Type B pancreatic cell (in vitro differentiated cells): ENCODE results near the gene PLA2G2C. TPM values are rescaled to one million over a fixed set of nuclear protein-coding genes. Genes with fewer than 3 reads are reported as not detected.

Experiments used
- DNase-seq: peaks from one replicate; pipeline ENCODE4 v3.0.0; 2021; ENCODE audit warnings: mixed read lengths; ENCODE audit not compliant: unreplicated experiment; ENCODE audit errors: extremely low spot score
- H3K27ac Mint-ChIP-seq: 2 replicates; pipeline ENCODE4 v1.8.0; 2021; ENCODE audit warnings: mild to moderate bottlenecking, mixed read lengths
- H3K27me3 Mint-ChIP-seq: 2 replicates; pipeline ENCODE4 v1.8.0; 2021; ENCODE audit warnings: mixed read lengths
- H3K36me3 Mint-ChIP-seq: 2 replicates; pipeline ENCODE4 v1.8.0; 2021; ENCODE audit warnings: mixed read lengths
- H3K4me1 Mint-ChIP-seq: one replicate; pipeline ENCODE4 v1.8.0; 2021; ENCODE audit warnings: mixed read lengths; ENCODE audit not compliant: unreplicated experiment
- H3K4me3 Mint-ChIP-seq: 2 replicates; pipeline ENCODE4 v1.8.0; 2021; ENCODE audit warnings: mild to moderate bottlenecking, mixed read lengths
- H3K9me3 Mint-ChIP-seq: 2 replicates; pipeline ENCODE4 v1.8.0; 2021; ENCODE audit warnings: mixed read lengths
- CTCF ChIP-seq: fragments of 200-600 bp; sonication (generic); conservative IDR thresholded peaks from 2 replicates; pipeline ENCODE4 v1.5.0; 2021; ENCODE audit warnings: antibody characterized with exemption, mild to moderate bottlenecking
- total RNA-seq: library from RNA; stranded (reverse); gene quantifications from 2 replicates; pipeline ENCODE4 v1.2.1, GENCODE V29; 2021; ENCODE audit warnings: low replicate concordance

The PLA2G2C gene
- total RNA-seq, 1 donor from 2014 or later, result not detected

DNA sequence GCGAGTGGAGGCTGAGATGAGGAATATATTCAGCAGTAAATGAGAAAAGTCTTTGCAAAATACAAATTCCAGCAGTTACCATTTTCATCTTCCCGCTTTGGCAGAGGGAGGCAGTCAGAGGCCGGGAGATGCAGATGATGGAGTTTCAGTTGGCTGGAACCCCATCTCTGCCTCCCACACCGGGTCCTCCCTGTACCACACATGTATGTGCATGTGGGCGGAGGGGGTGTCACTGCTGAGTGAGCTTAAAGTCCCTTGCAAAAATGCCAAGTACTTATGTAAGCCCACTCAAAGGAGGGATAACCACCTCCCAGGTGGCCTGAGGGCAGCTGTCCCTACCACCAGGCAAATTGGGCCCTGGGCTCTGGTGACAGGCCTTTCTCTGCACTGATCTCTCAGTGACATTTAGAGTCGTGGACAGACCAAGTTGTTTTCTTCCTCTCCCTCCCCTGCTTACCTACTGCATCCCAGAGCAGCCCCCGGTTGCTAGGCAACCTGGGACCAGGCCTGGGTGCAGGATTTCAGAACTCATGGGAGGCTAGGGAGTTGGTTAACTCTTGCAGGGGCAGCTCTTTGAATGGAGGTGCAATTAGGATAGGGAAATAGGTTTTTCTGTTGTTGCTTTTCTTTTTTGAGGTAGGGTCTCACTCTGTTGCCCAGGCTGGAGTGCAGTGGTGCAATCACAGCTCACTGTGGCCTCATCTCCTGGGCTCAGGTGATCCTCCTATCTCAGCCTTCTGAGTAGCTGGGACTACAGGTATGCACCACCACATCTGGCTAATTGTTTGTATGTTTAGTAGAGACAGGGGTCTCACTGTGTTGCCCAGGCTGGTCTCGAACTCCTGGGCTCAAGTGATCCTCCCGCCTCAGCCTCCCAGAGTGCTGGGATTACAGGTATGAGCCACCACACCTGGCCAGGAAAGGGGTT is 17.5 kb downstream of the PLA2G2C start:
- DNase-seq, result no peak
- Mint-ChIP-seq H3K4me1 (no peaks in the 10 kb centered on the region), H3K4me3 (no peak overlapping the region), H3K36me3 (no peaks in the 10 kb centered on the region), H3K27me3 (peaks cover 20% of the 10 kb centered on the region), H3K27ac (no peak overlapping the region), H3K9me3 (peaks cover 6% of the 10 kb centered on the region)
- TF ChIP-seq CTCF, result no peak

GRCh38 chr1:20167126-20167525 is 19.2 kb downstream of the PLA2G2C start:
- Mint-ChIP-seq H3K27ac (no peak overlapping the region), H3K27me3 (peaks cover 23% of the 10 kb centered on the region), H3K36me3 (no peaks in the 10 kb centered on the region), H3K4me3 (no peak overlapping the region), H3K4me1 (no peaks in the 10 kb centered on the region), H3K9me3 (peaks cover 6% of the 10 kb centered on the region)
- no peak for DNase-seq
- TF ChIP-seq CTCF, result no peak

GRCh38 chr1:20166051-20166450 is 20.3 kb downstream of the PLA2G2C start:
- no peak overlapping the region for H3K4me3 Mint-ChIP-seq
- peaks cover 23% of the 10 kb centered on the region for H3K27me3 Mint-ChIP-seq
- H3K36me3 Mint-ChIP-seq, result no peaks in the 10 kb centered on the region
- no peak for TF ChIP-seq CTCF
- H3K9me3 Mint-ChIP-seq, result peaks cover 6% of the 10 kb centered on the region
- H3K27ac Mint-ChIP-seq, result no peak overlapping the region
- H3K4me1 Mint-ChIP-seq, result no peaks in the 10 kb centered on the region
- DNase-seq, result no peak

DNA sequence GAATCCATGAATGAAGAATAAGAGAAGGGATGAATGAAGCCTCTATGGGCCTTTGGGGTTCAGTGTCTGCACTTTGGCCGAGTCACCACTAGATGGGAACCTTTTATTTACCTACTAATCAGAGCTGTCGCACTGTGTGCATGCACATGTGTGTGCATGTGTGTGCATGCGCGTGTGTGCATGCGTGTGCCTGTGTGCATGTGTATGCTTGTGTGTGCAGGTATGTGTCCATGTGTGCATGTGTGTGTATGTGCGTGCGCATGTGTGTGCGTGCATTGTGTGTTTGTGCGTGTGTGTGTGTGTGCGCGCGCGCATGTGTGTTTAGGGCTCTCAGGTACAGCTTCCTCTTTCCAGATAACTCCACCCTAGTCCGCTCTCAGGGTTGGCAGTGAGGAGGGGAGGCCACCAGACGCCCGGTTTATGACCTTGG is 20.8 kb downstream of the PLA2G2C start:
- DNase-seq, result no peak
- Mint-ChIP-seq H3K36me3 (no peaks in the 10 kb centered on the region), H3K27ac (no peak overlapping the region), H3K4me1 (no peaks in the 10 kb centered on the region), H3K9me3 (peaks cover 6% of the 10 kb centered on the region), H3K27me3 (peaks cover 23% of the 10 kb centered on the region), H3K4me3 (no peak overlapping the region)
- TF ChIP-seq CTCF, result peak; percentile 58

- Mint-ChIP-seq H3K4me1 (no peaks in the 10 kb centered on the region), H3K9me3 (peaks cover 6% of the 10 kb centered on the region), H3K36me3 (no peaks in the 10 kb centered on the region), H3K27ac (no peak overlapping the region), H3K27me3 (peaks cover 23% of the 10 kb centered on the region), H3K4me3 (no peak overlapping the region)
- no peak for DNase-seq
- no peak for TF ChIP-seq CTCF
Measured at GRCh38 chr1:20164694-20165202, 21.6 kb downstream of the PLA2G2C start.
